ENCODE data around the gene STARD3NL.

GRCh38 chr7:38235606-38236005 is 57.6 kb downstream of the STARD3NL start:
- no peak for TF ChIP-seq POLR2A (IDR thresholded peaks at IDR 0.05)
- no peak for TF ChIP-seq CTCF (IDR thresholded peaks at IDR 0.05)
- TF ChIP-seq EP300 (IDR thresholded peaks at IDR 0.05) = no peak

Measured in tibial nerve (tissue), 4 donors.